ENCODE measurements around the gene ZSCAN31.

Gene ZSCAN31

GRCh38 chr6:28353981-28354676, 18.2 kb upstream of the ZSCAN31 start:
- no peak for DNase-seq (ENCODE audit: low spot score)
- in situ Hi-C loops (cut with MboI; ENCODE audit: low sequenced_read_pairs, unreplicated experiment): loop anchor here (10.0 kb wide), 2 partner anchors 219 to 459 kb away; a partner anchor contains a TSS
- TF ChIP-seq CTCF (IDR thresholded peaks at IDR 0.05; ENCODE audit: borderline replicate concordance, control extremely low read depth, extremely low read depth, insufficient read depth, missing control alignments): no peak

- in situ Hi-C loops (cut with MboI; ENCODE audit: low sequenced_read_pairs, unreplicated experiment): loop anchor here (10.0 kb wide), 2 partner anchors 219 to 459 kb away; a partner anchor contains a TSS
- DNase-seq (ENCODE audit: low spot score): no peak
- no peak for TF ChIP-seq CTCF (IDR thresholded peaks at IDR 0.05; ENCODE audit: borderline replicate concordance, control extremely low read depth, extremely low read depth, insufficient read depth, missing control alignments)
These were observed 17.4 kb upstream of the ZSCAN31 start for GRCh38 chr6:28353356-28353755.

- no peak for DNase-seq (ENCODE audit: low spot score)
- TF ChIP-seq CTCF (IDR thresholded peaks at IDR 0.05; ENCODE audit: borderline replicate concordance, control extremely low read depth, extremely low read depth, insufficient read depth, missing control alignments): no peak
- in situ Hi-C loops (cut with MboI; ENCODE audit: low sequenced_read_pairs, unreplicated experiment): loop anchor here (10.0 kb wide), 2 partner anchors 217 to 457 kb away; a partner anchor contains a TSS
These were observed 15.6 kb upstream of the ZSCAN31 start for GRCh38 chr6:28351493-28351925.

- TF ChIP-seq CTCF (IDR thresholded peaks at IDR 0.05; ENCODE audit: borderline replicate concordance, control extremely low read depth, extremely low read depth, insufficient read depth, missing control alignments): no peak
- in situ Hi-C loops (cut with MboI; ENCODE audit: low sequenced_read_pairs, unreplicated experiment): loop anchor here (10.0 kb wide), 2 partner anchors 216 to 456 kb away; a partner anchor contains a TSS
These were observed 15.1 kb upstream of the ZSCAN31 start for GRCh38 chr6:28351087-28351486.

GRCh38 chr6:28349892-28350737, 14.2 kb upstream of the ZSCAN31 start, which contains the start of gene ZKSCAN3:
Gene ZKSCAN3 (plus strand): TSS chr6:28349947. CDS start chr6:28359587, 9,640 bp downstream.
- in situ Hi-C loops (cut with MboI; ENCODE audit: low sequenced_read_pairs, unreplicated experiment): loop anchor here (10.0 kb wide), 2 partner anchors 215 to 455 kb away; a partner anchor contains a TSS
- TF ChIP-seq CTCF (IDR thresholded peaks at IDR 0.05; ENCODE audit: borderline replicate concordance, control extremely low read depth, extremely low read depth, insufficient read depth, missing control alignments): no peak
- DNase-seq (ENCODE audit: low spot score): peak; percentile 84

More at GRCh38 chr6:28351087-28351486, 15.1 kb upstream of the ZSCAN31 start:
- DNase-seq (ENCODE audit: low spot score): no peak

GRCh38 chr6:28349344-28349891, 13.5 kb upstream of the ZSCAN31 start:
- in situ Hi-C loops (cut with MboI; ENCODE audit: low sequenced_read_pairs, unreplicated experiment): no loop called here
- no peak for DNase-seq (ENCODE audit: low spot score)
- no peak for TF ChIP-seq CTCF (IDR thresholded peaks at IDR 0.05; ENCODE audit: borderline replicate concordance, control extremely low read depth, extremely low read depth, insufficient read depth, missing control alignments)
